OCI-LY3 (cell line): Measurements from ENCODE around the gene DOCK1.
"Not testable (repeated sequence)": the region's sequence is repeated elsewhere in the genome, so short reads cannot be mapped to it uniquely, and the experiment has no call there.

Experiments used
- CTCF ChIP-seq: fragments of 200-600, 300-600 bp; sonication (generic); IDR thresholded peaks from 2 replicates; pipeline ENCODE4 v1.5.1; 2014; ENCODE audit warnings: antibody characterized with exemption, low read length, low read depth
- EZH2phosphoT487 ChIP-seq: fragments of 200-600 bp; shearing (Covaris generic); IDR thresholded peaks from 2 replicates; pipeline ENCODE4 v1.6.1; 2018; ENCODE audit warnings: antibody characterized with exemption, mixed run types, low read depth

- not testable (repeated sequence) for TF ChIP-seq CTCF, EZH2phosphoT487
Observed at GRCh38 chr10:126938121-126938520, 32.9 kb downstream of the DOCK1 start.
